Measurements from ENCODE around the gene SDHAF2. TPM values are rescaled to one million over a fixed set of nuclear protein-coding genes. Genes with fewer than 3 reads are reported as not detected.

Gene SDHAF2
- total RNA-seq, 1 experiment from 2014 or later, result 49.1 TPM

GRCh38 chr11:61453695-61454094 lies 23.8 kb downstream of the SDHAF2 start:
- ChIA-PET POLR2A (ENCODE audit: low non-redundant PET) (interaction anchor here (0.6 kb wide), 1 partner anchor 68 kb away, joined by 3 read pairs; no protein-coding TSS in a partner anchor), CTCF (interaction anchor here (1.4 kb wide), 1 partner anchor 64 kb away, joined by 3 read pairs; no protein-coding TSS in a partner anchor)
- intact Hi-C loops (cut with micrococcal nuclease; ENCODE audit: unreplicated experiment), result no loop called here
- no peak overlapping the region for H3K27ac ChIP-seq (ENCODE audit: low read depth, low read length, poor library complexity, severe bottlenecking)
- no peaks in the 10 kb centered on the region for H3K9me3 ChIP-seq (ENCODE audit: low read depth, low read length, poor library complexity, severe bottlenecking)
- peaks cover 3% of the 10 kb centered on the region for H3K36me3 ChIP-seq (ENCODE audit: insufficient read depth, low read length, poor library complexity, severe bottlenecking)
- H3K4me3 ChIP-seq (ENCODE audit: low read depth, low read length, poor library complexity, severe bottlenecking), result no peak overlapping the region
- BruUV-seq (replicated peaks), result no TSS peak
- no peaks in the 10 kb centered on the region for H3K4me1 ChIP-seq (ENCODE audit: insufficient read depth, low read length, poor library complexity, severe bottlenecking)
- DNase-seq (ENCODE audit: low spot score), result no peak
- H3K27me3 ChIP-seq (replicated peaks; ENCODE audit: insufficient read depth, low read depth, low read length, poor library complexity), result no peaks in the 10 kb centered on the region
- no peak for TF ChIP-seq EZH2 (IDR thresholded peaks at IDR 0.05; ENCODE audit: borderline replicate concordance, low read depth, low read length, poor library complexity, severe bottlenecking)
- TF ChIP-seq, protein P1, sequence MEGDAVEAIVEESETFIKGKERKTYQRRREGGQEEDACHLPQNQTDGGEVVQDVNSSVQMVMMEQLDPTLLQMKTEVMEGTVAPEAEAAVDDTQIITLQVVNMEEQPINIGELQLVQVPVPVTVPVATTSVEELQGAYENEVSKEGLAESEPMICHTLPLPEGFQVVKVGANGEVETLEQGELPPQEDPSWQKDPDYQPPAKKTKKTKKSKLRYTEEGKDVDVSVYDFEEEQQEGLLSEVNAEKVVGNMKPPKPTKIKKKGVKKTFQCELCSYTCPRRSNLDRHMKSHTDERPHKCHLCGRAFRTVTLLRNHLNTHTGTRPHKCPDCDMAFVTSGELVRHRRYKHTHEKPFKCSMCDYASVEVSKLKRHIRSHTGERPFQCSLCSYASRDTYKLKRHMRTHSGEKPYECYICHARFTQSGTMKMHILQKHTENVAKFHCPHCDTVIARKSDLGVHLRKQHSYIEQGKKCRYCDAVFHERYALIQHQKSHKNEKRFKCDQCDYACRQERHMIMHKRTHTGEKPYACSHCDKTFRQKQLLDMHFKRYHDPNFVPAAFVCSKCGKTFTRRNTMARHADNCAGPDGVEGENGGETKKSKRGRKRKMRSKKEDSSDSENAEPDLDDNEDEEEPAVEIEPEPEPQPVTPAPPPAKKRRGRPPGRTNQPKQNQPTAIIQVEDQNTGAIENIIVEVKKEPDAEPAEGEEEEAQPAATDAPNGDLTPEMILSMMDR (conservative IDR thresholded peaks at IDR 0.05; ENCODE audit: low read depth, low read length), result no peak

GRCh38 chr11:61454520-61454919 lies 24.6 kb downstream of the SDHAF2 start:
- ChIA-PET CTCF (interaction anchor here (1.4 kb wide), 1 partner anchor 63 kb away, joined by 3 read pairs; no protein-coding TSS in a partner anchor), POLR2A (ENCODE audit: low non-redundant PET) (no interaction called here)
- no peak overlapping the region for H3K27ac ChIP-seq (ENCODE audit: low read depth, low read length, poor library complexity, severe bottlenecking)
- no peaks in the 10 kb centered on the region for H3K9me3 ChIP-seq (ENCODE audit: low read depth, low read length, poor library complexity, severe bottlenecking)
- no peaks in the 10 kb centered on the region for H3K4me1 ChIP-seq (ENCODE audit: insufficient read depth, low read length, poor library complexity, severe bottlenecking)
- DNase-seq (ENCODE audit: low spot score), result peak; percentile 78
- intact Hi-C loops (cut with micrococcal nuclease; ENCODE audit: unreplicated experiment), result no loop called here
- TF ChIP-seq, protein P1 (conservative IDR thresholded peaks at IDR 0.05; ENCODE audit: low read depth, low read length), result no peak
- no peak for TF ChIP-seq EZH2 (IDR thresholded peaks at IDR 0.05; ENCODE audit: borderline replicate concordance, low read depth, low read length, poor library complexity, severe bottlenecking)
- no peak overlapping the region for H3K4me3 ChIP-seq (ENCODE audit: low read depth, low read length, poor library complexity, severe bottlenecking)
- BruUV-seq (replicated peaks), result no TSS peak
- no peaks in the 10 kb centered on the region for H3K27me3 ChIP-seq (replicated peaks; ENCODE audit: insufficient read depth, low read depth, low read length, poor library complexity)
- peaks cover 3% of the 10 kb centered on the region for H3K36me3 ChIP-seq (ENCODE audit: insufficient read depth, low read length, poor library complexity, severe bottlenecking)

GRCh38 chr11:61460474-61460881 lies 30.6 kb downstream of the SDHAF2 start:
- H3K4me3 ChIP-seq (ENCODE audit: low read depth, low read length, poor library complexity, severe bottlenecking), result no peak overlapping the region
- H3K27ac ChIP-seq (ENCODE audit: low read depth, low read length, poor library complexity, severe bottlenecking), result no peak overlapping the region
- no peaks in the 10 kb centered on the region for H3K36me3 ChIP-seq (ENCODE audit: insufficient read depth, low read length, poor library complexity, severe bottlenecking)
- POLR2A ChIA-PET (ENCODE audit: low non-redundant PET), result no interaction called here
- intact Hi-C loops (cut with micrococcal nuclease; ENCODE audit: unreplicated experiment), result no loop called here
- DNase-seq (ENCODE audit: low spot score), result no peak
- peaks cover 7% of the 10 kb centered on the region for H3K4me1 ChIP-seq (ENCODE audit: insufficient read depth, low read length, poor library complexity, severe bottlenecking)
- CTCF ChIA-PET, result no interaction called here
- no peaks in the 10 kb centered on the region for H3K27me3 ChIP-seq (replicated peaks; ENCODE audit: insufficient read depth, low read depth, low read length, poor library complexity)
- TF ChIP-seq EZH2 (IDR thresholded peaks at IDR 0.05; ENCODE audit: borderline replicate concordance, low read depth, low read length, poor library complexity, severe bottlenecking), result no peak
- TF ChIP-seq, protein P1 (conservative IDR thresholded peaks at IDR 0.05; ENCODE audit: low read depth, low read length), result no peak
- no peaks in the 10 kb centered on the region for H3K9me3 ChIP-seq (ENCODE audit: low read depth, low read length, poor library complexity, severe bottlenecking)
- no TSS peak for BruUV-seq (replicated peaks)
